LoVo (cell line): ENCODE measurements around the gene UPK2.

Experiments
- DNase-seq: peaks from one replicate; pipeline ENCODE4 v3.0.0-alpha.2; 2016; ENCODE audit warnings: low spot score

Gene UPK2

GRCh38 chr11:118917481-118918127 is 38.5 kb upstream of the UPK2 start:
- DNase-seq = peak; percentile 68

GRCh38 chr11:118918128-118918685 is 37.9 kb upstream of the UPK2 start:
- peak; percentile 84 for DNase-seq

GRCh38 chr11:118918686-118919280 is 37.3 kb upstream of the UPK2 start:
- DNase-seq = no peak

GRCh38 chr11:118921121-118921928 is 34.8 kb upstream of the UPK2 start:
- DNase-seq = no peak

GRCh38 chr11:118921929-118922744 is 34.0 kb upstream of the UPK2 start:
- DNase-seq = no peak

- DNase-seq = no peak
Observed at GRCh38 chr11:118922745-118923627, 33.1 kb upstream of the UPK2 start.

GRCh38 chr11:118923721-118924587 is 32.1 kb upstream of the UPK2 start:
- no peak for DNase-seq

- no peak for DNase-seq
Observed at GRCh38 chr11:118924591-118925585, 31.2 kb upstream of the UPK2 start.

- no peak for DNase-seq
Observed at GRCh38 chr11:118927554-118928100, 28.5 kb upstream of the UPK2 start.

- DNase-seq = peak; percentile 96
Observed at GRCh38 chr11:118928101-118928869, 27.8 kb upstream of the UPK2 start.

- DNase-seq = peak; percentile 43
Observed at GRCh38 chr11:118928870-118929500, 27.1 kb upstream of the UPK2 start.

GRCh38 chr11:118929501-118930093 is 26.5 kb upstream of the UPK2 start:
- DNase-seq = peak; percentile 74

GRCh38 chr11:118930094-118930712 is 25.9 kb upstream of the UPK2 start:
- DNase-seq = peak; percentile 92

GRCh38 chr11:118931571-118931970 is 24.5 kb upstream of the UPK2 start:
- no peak for DNase-seq

- no peak for DNase-seq
Observed at GRCh38 chr11:118933486-118933885, 22.6 kb upstream of the UPK2 start.

GRCh38 chr11:118935376-118935775 is 20.7 kb upstream of the UPK2 start:
- no peak for DNase-seq
